PC-3 (cell line): ENCODE results near the gene RGS12.

Source experiments
- CTCF ChIP-seq: fragments of 300-600 bp; sonication (generic); conservative IDR thresholded peaks from 2 replicates; pipeline ENCODE4 v1.5.1; 2017; ENCODE audit warnings: antibody characterized with exemption, low read depth, mild to moderate bottlenecking, low read length
- EZH2 ChIP-seq: fragments of 300-600 bp; sonication (generic); IDR thresholded peaks from one replicate; pipeline ENCODE4 v1.6.1; 2017; ENCODE audit warnings: antibody characterized with exemption, mild to moderate bottlenecking, low read length; ENCODE audit not compliant: unreplicated experiment

GRCh38 chr4:3290476-3290875, 2.3 kb upstream of the RGS12 start:
- TF ChIP-seq CTCF (no peak), EZH2 (no peak)
